AG09309 (cell line): ENCODE results near the gene ACP4.
"Not testable (repeated sequence)": the region's sequence is repeated elsewhere in the genome, so short reads cannot be mapped to it uniquely, and the experiment has no call there.

Experiments used
- DNase-seq: peaks from one replicate; pipeline ENCODE4 v3.0.0-alpha.2; 2010; ENCODE audit warnings: low read depth
- H3K4me3 ChIP-seq: 2 replicates; pipeline ENCODE4 v1.5.1; 2011; ENCODE audit warnings: mild to moderate bottlenecking, low read depth, low read length, moderate library complexity; ENCODE audit not compliant: control insufficient read depth
- TF ChIP-seq, protein P1 (sequence below): IDR thresholded peaks from 2 replicates; pipeline ENCODE4 v1.5.1; 2011; ENCODE audit warnings: mild to moderate bottlenecking, low read depth, low read length, inconsistent platforms; ENCODE audit not compliant: insufficient read depth, control insufficient read depth; ENCODE audit errors: missing control alignments

Gene ACP4

DNA sequence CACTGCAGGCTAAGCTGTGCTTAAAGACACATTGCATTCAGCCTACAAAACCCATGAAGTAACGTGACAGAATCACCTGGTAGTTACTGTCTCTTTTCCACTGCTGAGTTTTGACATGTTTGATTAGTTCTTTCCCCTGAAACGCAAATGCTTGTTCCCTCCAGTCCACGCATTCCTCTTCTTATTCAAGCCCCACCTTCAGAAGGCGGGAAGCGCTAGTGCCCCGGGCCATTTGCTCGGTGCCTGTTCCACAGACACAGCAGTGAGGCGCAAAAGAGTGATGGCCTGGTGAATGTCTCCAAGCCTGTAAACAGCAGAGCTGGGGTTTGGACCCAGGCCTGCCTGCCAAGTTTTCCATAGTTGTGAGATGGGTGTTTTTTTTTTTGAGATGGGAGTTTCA, 10.9 kb downstream of the ACP4 start:
- no peak overlapping the region for H3K4me3 ChIP-seq
- no peak for DNase-seq
- TF ChIP-seq, protein P1, sequence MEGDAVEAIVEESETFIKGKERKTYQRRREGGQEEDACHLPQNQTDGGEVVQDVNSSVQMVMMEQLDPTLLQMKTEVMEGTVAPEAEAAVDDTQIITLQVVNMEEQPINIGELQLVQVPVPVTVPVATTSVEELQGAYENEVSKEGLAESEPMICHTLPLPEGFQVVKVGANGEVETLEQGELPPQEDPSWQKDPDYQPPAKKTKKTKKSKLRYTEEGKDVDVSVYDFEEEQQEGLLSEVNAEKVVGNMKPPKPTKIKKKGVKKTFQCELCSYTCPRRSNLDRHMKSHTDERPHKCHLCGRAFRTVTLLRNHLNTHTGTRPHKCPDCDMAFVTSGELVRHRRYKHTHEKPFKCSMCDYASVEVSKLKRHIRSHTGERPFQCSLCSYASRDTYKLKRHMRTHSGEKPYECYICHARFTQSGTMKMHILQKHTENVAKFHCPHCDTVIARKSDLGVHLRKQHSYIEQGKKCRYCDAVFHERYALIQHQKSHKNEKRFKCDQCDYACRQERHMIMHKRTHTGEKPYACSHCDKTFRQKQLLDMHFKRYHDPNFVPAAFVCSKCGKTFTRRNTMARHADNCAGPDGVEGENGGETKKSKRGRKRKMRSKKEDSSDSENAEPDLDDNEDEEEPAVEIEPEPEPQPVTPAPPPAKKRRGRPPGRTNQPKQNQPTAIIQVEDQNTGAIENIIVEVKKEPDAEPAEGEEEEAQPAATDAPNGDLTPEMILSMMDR = no peak

DNA sequence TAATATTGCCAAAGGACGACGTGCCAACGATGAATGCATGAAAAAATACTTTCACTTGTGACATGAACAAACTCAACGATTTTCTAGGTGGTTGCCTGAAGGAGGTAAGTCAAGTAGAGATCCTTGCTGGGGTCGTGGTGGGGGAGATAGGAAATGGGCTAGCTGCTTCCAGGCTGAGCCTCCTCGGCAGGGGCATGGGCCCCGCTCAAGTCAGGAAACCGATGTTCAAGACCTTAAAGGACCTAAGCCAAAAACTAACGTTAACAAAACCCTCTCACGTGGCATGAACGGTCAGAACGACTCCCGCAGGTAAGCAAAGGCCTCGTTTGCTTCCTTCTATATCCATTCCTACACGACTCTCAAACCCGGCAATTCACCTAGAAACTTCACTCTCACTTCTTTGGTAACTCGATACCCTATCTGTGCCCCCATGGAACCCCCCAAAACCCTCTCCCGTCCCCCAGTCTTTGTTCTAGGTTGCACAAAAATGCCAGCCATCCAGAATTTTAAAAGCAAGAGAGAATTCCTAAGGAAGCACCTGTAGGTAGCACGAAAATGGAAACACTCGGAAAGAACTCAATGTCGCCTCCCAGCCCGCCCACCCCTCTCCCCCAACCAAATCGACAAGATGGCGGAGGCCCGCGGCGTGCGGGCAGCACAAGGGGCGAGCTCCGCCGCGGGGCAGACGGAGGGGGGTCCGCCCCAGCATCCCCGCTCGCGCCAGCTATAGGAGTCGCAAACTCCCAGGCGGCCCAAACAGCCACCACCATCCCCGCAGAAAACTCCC, 13.6 kb downstream of the ACP4 start:
- TF ChIP-seq, protein P1 = no peak
- H3K4me3 ChIP-seq = peak overlapping the region; percentile 98
- DNase-seq = no peak

DNA sequence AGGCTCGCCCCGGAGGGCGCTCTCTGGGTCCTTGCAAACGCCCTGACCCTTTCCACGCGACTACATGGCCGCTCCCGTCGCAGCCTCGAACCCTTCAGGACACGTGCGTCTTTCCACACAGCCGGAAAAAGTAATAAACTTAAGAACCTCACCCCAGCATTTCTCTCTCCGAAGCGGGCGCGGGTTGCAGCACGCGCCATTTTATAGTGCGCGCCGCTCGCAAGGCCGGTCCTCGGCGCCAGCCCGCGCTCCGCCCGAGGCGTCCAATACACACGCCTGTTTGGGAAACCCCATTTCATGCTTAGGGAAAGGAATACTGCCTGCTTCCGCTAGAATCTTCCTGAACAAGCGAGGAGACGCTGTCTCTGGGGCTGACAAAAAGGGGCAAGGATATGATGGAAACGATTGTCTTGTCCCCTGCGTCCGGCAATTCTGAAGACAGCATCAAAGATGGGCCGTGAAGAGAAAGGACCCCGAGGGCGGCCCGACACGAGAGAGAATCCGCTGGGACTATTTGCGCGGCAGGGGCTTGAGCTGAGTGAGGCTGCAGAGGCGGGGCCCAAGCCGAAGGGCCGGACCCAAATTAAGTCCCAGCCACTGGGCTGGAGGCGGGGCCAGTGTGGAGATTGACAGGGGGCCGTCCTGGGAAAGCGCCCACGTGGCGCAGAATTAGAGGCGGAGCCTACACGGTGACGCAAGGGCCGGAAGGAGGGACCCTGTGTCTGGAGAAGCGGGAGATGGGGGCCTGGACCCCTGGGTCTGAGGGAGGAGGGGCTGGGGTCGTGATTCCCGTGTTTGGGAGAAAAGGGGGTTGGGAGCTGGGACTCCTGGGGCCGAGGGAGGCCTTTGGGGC, 14.4 kb downstream of the ACP4 start:
- TF ChIP-seq, protein P1 = no peak
- H3K4me3 ChIP-seq = peak overlapping the region; percentile 98
- peak; percentile 96 for DNase-seq

DNA sequence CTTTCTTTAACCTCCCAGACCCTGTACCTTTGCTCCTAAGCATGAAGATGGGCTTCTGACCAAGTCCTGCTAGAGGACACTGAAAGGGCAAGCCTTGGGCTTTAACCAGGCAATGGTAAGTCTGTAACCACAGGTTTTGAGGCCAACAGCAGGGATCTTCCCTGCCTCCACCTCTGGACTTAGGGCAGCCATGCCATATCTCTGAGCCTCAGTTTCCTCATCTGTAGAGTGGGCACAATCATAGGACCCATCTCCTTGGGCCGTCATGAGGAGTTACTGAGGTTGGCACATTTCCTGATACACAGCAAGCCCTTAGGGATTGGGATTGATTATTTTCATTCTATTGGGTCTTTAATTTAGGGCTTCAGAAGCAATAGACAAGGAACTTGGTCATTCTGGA, 18.6 kb downstream of the ACP4 start:
- TF ChIP-seq, protein P1 = no peak
- no peak for DNase-seq
- no peak overlapping the region for H3K4me3 ChIP-seq

DNA sequence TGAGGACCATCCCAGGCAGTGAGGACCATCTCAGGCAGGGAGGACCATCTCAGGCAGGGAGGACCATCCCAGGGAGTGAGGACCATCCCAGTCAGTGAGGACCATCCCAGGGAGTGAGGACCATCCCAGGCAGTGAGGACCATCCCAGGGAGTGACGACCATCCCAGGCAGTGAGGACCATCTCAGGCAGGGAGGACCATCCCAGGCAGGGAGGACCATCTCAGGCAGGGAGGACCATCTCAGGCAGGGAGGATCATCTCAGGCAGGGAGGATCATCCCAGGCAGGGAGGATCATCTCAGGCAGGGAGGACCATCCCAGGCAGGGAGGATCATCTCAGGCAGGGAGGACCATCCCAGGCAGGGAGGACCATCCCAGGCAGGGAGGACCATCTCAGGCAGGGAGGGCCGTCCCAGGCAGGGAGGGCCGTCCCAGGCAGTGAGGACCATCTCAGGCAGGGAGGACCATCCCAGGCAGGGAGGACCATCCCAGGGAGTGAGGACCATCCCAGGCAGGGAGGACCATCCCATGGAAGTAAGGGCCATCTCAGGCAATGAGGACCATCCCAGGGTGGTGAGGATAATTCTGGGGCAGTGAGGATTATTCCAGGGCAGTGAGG, 21.5 kb downstream of the ACP4 start:
- not testable (repeated sequence) for H3K4me3 ChIP-seq, DNase-seq

DNA sequence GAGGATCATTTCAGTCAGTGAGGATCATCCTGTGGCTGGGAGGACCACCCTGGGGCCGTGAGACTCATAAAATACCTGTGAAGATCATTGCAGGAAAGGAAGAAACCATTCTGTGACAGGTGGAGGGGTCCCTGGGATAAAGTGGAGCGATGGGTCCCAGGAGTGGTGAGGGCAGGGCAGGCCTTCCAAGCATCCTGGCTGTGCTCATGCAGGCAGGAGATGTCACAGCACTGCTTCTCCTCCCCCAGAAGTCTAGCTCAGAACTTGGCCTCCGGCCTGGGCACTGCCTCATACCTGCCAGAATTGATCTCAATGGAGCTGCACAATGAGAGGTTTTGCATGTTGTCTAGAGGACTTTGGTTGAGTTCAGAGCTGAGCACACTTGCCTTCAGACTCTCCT, 22.3 kb downstream of the ACP4 start:
- no peak overlapping the region for H3K4me3 ChIP-seq
- TF ChIP-seq, protein P1 = no peak
- no peak for DNase-seq

DNA sequence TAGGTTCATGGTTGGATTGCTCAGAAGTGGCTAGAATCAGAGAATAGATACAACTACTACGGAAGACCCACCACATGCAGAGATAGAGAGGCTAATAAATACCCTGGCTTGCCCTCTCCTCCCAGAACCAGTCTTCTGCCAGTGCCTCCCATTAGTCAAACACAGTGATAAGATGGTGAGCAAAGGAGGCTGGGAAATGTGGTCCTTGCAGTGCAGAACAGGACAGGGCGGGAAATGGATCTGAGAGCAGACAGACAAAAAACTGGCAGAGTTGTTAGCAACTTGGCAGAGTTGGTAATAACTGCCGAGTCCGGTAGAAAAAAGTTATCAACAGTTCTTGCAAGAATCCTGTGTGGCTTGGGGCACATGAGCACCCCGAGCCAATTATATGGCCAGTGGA, 24.7 kb downstream of the ACP4 start:
- TF ChIP-seq, protein P1 = no peak
- DNase-seq = no peak
- no peak overlapping the region for H3K4me3 ChIP-seq
